ENCODE data around the gene SPTBN1.

Gene SPTBN1

GRCh38 chr2:54440050-54440449 is 16.1 kb upstream of the SPTBN1 start:
- no peak overlapping the region for H3K27ac ChIP-seq
- peaks cover 0 to 20% (median 8%) of the 10 kb centered on the region in 4 donors for H3K4me1 ChIP-seq

DNA sequence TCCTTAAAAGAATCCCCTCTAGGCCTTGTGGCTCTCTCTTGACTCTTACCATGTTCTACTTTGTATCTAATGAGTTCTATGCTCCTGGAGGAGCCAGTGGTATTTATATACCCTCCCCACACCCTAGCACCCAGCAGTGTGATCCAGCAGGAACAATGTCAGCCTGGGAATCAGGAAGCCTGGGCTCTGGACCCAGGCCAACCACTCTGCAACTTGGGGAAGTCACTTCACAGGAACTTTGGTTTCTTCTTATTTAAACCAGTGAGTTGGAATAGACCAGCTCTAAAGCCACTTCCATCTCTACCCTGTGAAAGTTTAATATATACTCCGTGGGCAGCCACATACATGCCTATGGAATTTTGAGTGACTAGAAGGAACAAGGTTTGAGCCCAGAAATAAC is 11.6 kb upstream of the SPTBN1 start:
- Histone ChIP-seq H3K9me3 (no peaks in the 10 kb centered on the region), H3K27me3 (no peaks in the 10 kb centered on the region), H3K27ac (no peak overlapping the region), H3K4me3 (no peak overlapping the region), H3K4me1 (peaks cover 0 to 11% (median 8%) of the 10 kb centered on the region in 4 donors), H3K36me3 (no peaks in the 10 kb centered on the region)
- TF ChIP-seq, protein P1, sequence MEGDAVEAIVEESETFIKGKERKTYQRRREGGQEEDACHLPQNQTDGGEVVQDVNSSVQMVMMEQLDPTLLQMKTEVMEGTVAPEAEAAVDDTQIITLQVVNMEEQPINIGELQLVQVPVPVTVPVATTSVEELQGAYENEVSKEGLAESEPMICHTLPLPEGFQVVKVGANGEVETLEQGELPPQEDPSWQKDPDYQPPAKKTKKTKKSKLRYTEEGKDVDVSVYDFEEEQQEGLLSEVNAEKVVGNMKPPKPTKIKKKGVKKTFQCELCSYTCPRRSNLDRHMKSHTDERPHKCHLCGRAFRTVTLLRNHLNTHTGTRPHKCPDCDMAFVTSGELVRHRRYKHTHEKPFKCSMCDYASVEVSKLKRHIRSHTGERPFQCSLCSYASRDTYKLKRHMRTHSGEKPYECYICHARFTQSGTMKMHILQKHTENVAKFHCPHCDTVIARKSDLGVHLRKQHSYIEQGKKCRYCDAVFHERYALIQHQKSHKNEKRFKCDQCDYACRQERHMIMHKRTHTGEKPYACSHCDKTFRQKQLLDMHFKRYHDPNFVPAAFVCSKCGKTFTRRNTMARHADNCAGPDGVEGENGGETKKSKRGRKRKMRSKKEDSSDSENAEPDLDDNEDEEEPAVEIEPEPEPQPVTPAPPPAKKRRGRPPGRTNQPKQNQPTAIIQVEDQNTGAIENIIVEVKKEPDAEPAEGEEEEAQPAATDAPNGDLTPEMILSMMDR (IDR thresholded peaks at IDR 0.05), result no peak
- intact Hi-C loops (cut with DNase I; ENCODE audit: low total_unique reads), result no loop called here
- DNase-seq, result no peak

More at GRCh38 chr2:54440050-54440449, 16.1 kb upstream of the SPTBN1 start:
- no peaks in the 10 kb centered on the region for H3K27me3 ChIP-seq
- DNase-seq, result no peak
- TF ChIP-seq, protein P1 (IDR thresholded peaks at IDR 0.05), result no peak
- no peaks in the 10 kb centered on the region for H3K36me3 ChIP-seq
- intact Hi-C loops (cut with DNase I; ENCODE audit: low total_unique reads), result no loop called here
- H3K4me3 ChIP-seq, result no peak overlapping the region
- no peaks in the 10 kb centered on the region for H3K9me3 ChIP-seq

- intact Hi-C loops (cut with DNase I; ENCODE audit: low total_unique reads), result no loop called here
- Histone ChIP-seq H3K4me3 (no peak overlapping the region), H3K4me1 (peaks cover 0 to 2% (median 1%) of the 10 kb centered on the region in 4 donors), H3K27me3 (no peaks in the 10 kb centered on the region), H3K27ac (no peak overlapping the region), H3K36me3 (no peaks in the 10 kb centered on the region), H3K9me3 (no peaks in the 10 kb centered on the region)
- TF ChIP-seq, protein P1 (IDR thresholded peaks at IDR 0.05), result no peak
- DNase-seq, result no peak
Measured at GRCh38 chr2:54446122-54446521, 10.0 kb upstream of the SPTBN1 start.

DNA sequence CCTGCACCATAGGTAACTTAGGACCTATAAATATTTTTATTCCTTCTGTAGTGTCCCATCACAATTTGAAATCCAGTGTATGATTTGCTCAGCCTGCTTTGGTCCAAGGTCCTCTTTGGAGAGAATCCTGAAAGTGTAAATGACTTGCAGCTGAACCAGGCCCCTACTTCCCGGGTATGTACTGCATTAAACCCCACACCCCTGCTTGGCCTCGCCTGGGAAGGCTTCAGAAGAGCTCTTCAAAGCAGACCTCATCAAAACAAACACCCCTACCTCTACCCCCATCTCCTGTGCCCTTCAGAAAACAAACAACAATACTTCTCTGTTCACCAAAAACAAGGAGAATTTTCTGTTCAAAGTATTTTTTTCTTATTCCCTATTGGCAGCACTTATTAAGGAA is 9.5 kb upstream of the SPTBN1 start:
- Histone ChIP-seq H3K27ac (no peak overlapping the region), H3K4me1 (no peaks in the 10 kb centered on the region), H3K36me3 (no peaks in the 10 kb centered on the region), H3K4me3 (no peak overlapping the region), H3K27me3 (no peaks in the 10 kb centered on the region), H3K9me3 (no peaks in the 10 kb centered on the region)
- intact Hi-C loops (cut with DNase I; ENCODE audit: low total_unique reads), result no loop called here
- DNase-seq, result no peak
- TF ChIP-seq, protein P1 (IDR thresholded peaks at IDR 0.05), result no peak

- H3K27ac ChIP-seq, result peak overlapping the region; percentile 94 to 96
- H3K4me1 ChIP-seq, result peaks cover 0 to 25% (median 11%) of the 10 kb centered on the region in 4 donors
- no peaks in the 10 kb centered on the region for H3K27me3 ChIP-seq
- H3K9me3 ChIP-seq, result no peaks in the 10 kb centered on the region
- TF ChIP-seq, protein P1 (IDR thresholded peaks at IDR 0.05), result no peak
- intact Hi-C loops (cut with DNase I; ENCODE audit: low total_unique reads), result no loop called here
- H3K4me3 ChIP-seq, result peak overlapping the region; percentile 86 to 96
- DNase-seq, result no peak
- no peaks in the 10 kb centered on the region for H3K36me3 ChIP-seq
Measured at GRCh38 chr2:54454548-54455130, 1.5 kb upstream of the SPTBN1 start.

Measured in tibial artery (tissue), 4 donors.